Fibroblast of peridontal ligament (primary cell): ENCODE data around the gene ISM2.

Source experiments
- DNase-seq: peaks from one replicate; pipeline ENCODE4 v3.0.0-alpha.2; 2010; ENCODE audit errors: extremely low read depth

Gene ISM2

GRCh38 chr14:77469067-77469505, 29.5 kb downstream of the ISM2 start:
- no peak for DNase-seq

DNA sequence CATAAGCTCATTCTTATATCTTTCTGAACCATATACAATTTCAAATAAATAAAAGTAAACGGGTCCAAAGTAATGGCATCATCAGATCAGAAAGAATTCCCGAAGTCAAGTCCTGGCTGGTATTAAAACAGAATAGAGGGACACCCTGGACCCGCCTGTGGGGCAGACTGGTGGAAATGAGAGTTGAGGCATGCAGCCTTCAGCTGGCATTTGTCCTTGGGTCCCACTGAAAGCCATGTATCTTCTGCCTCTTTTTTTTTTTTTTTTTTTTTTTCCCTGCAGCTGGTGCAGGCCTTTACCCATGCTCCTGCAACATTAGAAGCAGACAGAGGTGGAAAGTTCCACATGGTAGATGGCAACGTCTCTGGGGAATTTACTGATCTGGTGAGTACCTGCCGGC, 30.8 kb downstream of the ISM2 start:
- no peak for DNase-seq

DNA sequence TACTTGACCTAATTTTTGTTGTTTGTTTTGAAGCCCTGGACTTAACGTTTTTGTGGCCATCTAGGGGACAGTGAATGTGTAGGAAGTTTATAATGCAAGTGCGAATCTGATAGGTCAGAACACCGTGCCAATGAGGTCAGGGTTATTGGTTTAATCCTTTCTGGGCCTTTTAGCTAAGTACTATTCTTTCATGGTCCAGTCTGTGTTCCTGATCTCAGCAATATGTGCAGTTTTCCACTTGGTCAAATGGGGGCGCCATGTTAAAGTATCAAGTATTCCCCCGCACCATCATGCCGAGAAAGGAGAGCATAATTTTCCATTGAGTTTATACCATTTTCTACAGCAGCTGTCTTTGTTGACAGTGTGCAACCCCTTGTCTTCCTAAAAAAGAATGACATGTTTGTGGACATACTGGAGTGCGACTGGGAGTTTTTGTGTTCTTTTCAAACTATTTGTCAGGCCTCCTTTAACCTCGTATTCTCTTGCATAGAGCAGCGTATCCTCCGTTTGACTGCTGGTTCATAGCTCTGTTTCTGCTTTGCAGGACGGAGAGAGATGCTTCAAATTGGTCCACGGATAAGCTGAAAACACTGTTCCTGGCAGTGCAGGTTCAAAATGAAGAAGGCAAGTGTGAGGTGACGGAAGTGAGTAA, 39.4 kb downstream of the ISM2 start:
- peak; percentile 88 for DNase-seq

DNA sequence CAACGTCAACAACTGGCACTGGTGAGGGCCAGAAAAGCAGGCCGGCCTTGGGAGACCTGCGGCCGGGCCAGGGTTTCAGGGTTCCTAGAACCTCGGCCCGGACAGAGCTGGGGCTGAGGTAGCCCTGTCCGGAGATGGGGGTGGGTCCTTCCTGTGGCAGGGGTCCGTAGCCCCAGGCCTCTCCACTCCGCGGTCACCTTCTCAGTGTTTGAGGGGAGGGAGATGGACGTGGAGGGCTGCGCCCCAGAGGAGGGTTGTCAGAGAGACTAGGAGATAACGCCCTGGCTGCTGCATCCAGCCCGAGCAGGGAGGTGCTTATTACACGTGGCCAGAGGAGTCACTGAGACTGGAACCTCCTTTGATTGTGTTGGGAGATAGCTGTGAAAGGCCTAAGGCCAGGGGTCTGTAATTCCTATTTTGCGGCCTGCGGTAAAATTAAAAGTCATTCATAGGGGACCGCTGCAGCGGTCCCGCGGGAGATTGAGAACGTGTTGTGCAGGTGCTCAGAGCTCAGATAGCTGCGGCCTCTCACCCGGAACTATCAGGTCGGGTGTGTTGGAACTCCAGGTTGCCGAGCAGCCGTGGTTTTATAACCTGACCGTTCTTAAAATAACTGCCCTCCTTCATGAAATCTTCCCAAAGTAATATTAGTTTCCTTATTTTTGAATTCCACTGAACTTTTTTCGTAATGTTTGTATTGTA, 40.2 kb downstream of the ISM2 start:
- peak; percentile 14 for DNase-seq

GRCh38 chr14:77457522-77458248, 40.9 kb downstream of the ISM2 start, which contains the start of the genes AHSA1 and VIPAS39:
AHSA1 (plus strand) TSS chr14:77458093; CDS start chr14:77458190, 97 bp downstream.
VIPAS39 (minus strand) TSS chr14:77457601; CDS start chr14:77454102, 3,499 bp downstream.
- peak; percentile 99 for DNase-seq

GRCh38 chr14:77457115-77457521, 41.5 kb downstream of the ISM2 start:
- no peak for DNase-seq

- no peak for DNase-seq
These were observed 42.5 kb downstream of the ISM2 start for GRCh38 chr14:77455966-77456640.

- DNase-seq = no peak
These were observed 56.4 kb downstream of the ISM2 start for GRCh38 chr14:77442196-77442595.

DNA sequence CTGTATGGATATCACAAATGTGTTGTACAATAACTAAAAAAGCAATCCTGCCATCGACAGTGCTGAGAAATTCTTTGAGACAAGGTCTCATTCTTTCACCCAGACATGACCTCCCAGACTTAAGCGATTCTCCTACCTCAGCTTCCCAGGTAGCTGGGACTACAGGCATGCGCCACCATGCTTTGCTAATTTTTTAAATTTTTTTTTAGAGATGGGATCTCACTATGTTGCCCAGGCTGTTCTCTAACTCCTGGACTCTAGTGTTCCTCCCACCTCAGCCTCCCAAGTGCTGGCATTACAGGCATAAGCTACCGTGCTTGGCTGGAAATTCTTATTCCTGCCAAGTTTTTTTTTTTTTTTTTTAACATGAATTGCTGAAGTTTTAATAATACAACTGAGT, 58.8 kb downstream of the ISM2 start:
- DNase-seq = no peak

DNA sequence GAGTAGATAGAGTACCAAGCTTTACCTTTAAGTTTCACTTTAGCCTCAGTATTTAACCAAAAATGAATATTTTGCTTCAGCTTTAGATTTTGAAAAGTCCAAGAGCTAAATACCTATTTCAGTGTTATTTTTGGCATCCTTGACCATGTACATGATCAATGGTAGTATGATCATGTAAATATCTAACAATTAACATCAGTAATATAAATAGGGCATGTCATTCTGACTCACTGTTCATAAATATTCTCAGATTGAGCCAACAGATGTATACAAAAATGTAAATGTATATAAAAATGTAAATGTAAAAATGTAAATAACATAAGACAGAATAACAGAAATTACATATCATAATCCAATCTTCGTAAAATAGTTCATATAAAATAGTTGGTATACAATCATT, 60.0 kb downstream of the ISM2 start:
- no peak for DNase-seq

DNA sequence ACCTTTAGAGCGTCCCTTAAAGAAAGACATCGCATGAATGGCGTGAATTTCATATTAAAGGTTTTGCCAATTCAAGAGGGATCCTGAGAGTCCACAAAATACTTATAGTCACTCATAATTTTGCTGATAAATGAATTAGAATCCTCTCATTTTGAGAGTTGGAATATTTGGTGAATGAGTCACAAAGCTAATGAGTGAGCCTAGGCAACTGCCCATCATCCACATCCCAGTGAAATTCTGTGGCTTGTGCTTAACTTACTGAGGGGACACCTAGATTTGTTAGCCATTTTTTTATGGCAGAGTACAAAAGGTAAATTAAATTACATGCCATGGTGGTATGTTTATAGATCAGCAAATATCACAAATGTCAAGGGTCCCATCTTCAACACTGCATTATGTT, 62.6 kb downstream of the ISM2 start:
- DNase-seq = no peak

GRCh38 chr14:77426396-77426795, 72.2 kb downstream of the ISM2 start:
- DNase-seq = no peak

DNA sequence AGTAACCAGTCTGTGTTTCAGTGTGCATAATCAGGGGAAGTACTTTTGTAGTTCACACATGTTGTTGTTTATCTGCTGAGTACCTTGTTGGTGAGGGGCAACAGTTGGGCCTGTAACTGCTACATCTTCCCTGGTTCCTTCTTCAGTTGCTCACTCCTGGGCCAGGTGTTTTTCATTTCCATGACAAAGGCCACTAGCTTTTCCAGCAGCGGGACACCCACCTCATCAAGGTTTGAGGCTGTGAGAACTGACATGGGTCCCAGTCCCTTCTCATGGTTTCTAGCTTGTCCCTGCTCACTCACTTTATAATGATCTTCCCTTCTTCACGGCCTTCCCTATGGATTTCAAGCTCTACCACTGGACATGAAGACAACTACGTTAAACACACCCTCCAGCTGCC, 73.8 kb downstream of the ISM2 start:
- DNase-seq = no peak
